ENCODE measurements around the gene CFAP97D2.

GRCh38 chr13:114225610-114226009 is 46.6 kb downstream of the CFAP97D2 start:
- TF ChIP-seq, protein P1, sequence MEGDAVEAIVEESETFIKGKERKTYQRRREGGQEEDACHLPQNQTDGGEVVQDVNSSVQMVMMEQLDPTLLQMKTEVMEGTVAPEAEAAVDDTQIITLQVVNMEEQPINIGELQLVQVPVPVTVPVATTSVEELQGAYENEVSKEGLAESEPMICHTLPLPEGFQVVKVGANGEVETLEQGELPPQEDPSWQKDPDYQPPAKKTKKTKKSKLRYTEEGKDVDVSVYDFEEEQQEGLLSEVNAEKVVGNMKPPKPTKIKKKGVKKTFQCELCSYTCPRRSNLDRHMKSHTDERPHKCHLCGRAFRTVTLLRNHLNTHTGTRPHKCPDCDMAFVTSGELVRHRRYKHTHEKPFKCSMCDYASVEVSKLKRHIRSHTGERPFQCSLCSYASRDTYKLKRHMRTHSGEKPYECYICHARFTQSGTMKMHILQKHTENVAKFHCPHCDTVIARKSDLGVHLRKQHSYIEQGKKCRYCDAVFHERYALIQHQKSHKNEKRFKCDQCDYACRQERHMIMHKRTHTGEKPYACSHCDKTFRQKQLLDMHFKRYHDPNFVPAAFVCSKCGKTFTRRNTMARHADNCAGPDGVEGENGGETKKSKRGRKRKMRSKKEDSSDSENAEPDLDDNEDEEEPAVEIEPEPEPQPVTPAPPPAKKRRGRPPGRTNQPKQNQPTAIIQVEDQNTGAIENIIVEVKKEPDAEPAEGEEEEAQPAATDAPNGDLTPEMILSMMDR (optimal IDR thresholded peaks at IDR 0.05 in 1 of 3, IDR thresholded peaks at IDR 0.05 in 1 of 3, conservative IDR thresholded peaks at IDR 0.05 in 1 of 3; ENCODE audit: extremely low read depth in 1 of 3, insufficient read depth in 2 of 3, low read length in 3 of 3) = no peak
- TF ChIP-seq EZH2 (IDR thresholded peaks at IDR 0.05; ENCODE audit: low read length) = no peak

Measured in keratinocyte (primary cell).